ENCODE results near the gene LAMC1. TPM values are rescaled to one million over a fixed set of nuclear protein-coding genes. Genes with fewer than 3 reads are reported as not detected.

Gene LAMC1
- polyA plus RNA-seq, 1 experiment, result 360 TPM

GRCh38 chr1:183110326-183110880 is 87.2 kb downstream of the LAMC1 start:
- no peak for DNase-seq (ENCODE audit: low read depth)
- Histone ChIP-seq H3K27me3 (ENCODE audit: control insufficient read depth, insufficient read depth, low read length) (no peaks in the 10 kb centered on the region), H3K4me3 (ENCODE audit: low read depth, low read length) (no peak overlapping the region), H3K36me3 (ENCODE audit: control insufficient read depth, insufficient read depth, low read length) (peaks cover 8% of the 10 kb centered on the region)
- no peak for TF ChIP-seq CTCF (IDR thresholded peaks at IDR 0.05; ENCODE audit: insufficient read depth, low read depth, low read length)
- ChIA-PET POLR2A (no interaction called here), CTCF (interaction anchor here (1.4 to 1.7 kb wide), 2 partner anchors 125 to 133 kb away, joined by 3 to 5 read pairs; no protein-coding TSS in a partner anchor)

GRCh38 chr1:183114441-183114840 is 91.2 kb downstream of the LAMC1 start:
- Histone ChIP-seq H3K36me3 (ENCODE audit: control insufficient read depth, insufficient read depth, low read length) (peaks cover 14% of the 10 kb centered on the region), H3K4me3 (ENCODE audit: low read depth, low read length) (no peak overlapping the region), H3K27me3 (ENCODE audit: control insufficient read depth, insufficient read depth, low read length) (no peaks in the 10 kb centered on the region)
- no peak for TF ChIP-seq CTCF (IDR thresholded peaks at IDR 0.05; ENCODE audit: insufficient read depth, low read depth, low read length)
- POLR2A ChIA-PET, result no interaction called here
- no peak for DNase-seq (ENCODE audit: low read depth)
- CTCF ChIA-PET, result no interaction called here

GRCh38 chr1:183116416-183116815 is 93.2 kb downstream of the LAMC1 start:
- ChIA-PET CTCF (interaction anchor here (0.7 to 1.1 kb wide), 2 partner anchors 20 to 30 kb away, joined by 3 to 4 read pairs; no protein-coding TSS in a partner anchor), POLR2A (no interaction called here)
- H3K27me3 ChIP-seq (ENCODE audit: control insufficient read depth, insufficient read depth, low read length), result no peaks in the 10 kb centered on the region
- peaks cover 14% of the 10 kb centered on the region for H3K36me3 ChIP-seq (ENCODE audit: control insufficient read depth, insufficient read depth, low read length)
- no peak for DNase-seq (ENCODE audit: low read depth)
- no peak overlapping the region for H3K4me3 ChIP-seq (ENCODE audit: low read depth, low read length)
- no peak for TF ChIP-seq CTCF (IDR thresholded peaks at IDR 0.05; ENCODE audit: insufficient read depth, low read depth, low read length)

GRCh38 chr1:183121609-183122008 is 98.4 kb downstream of the LAMC1 start:
- no peaks in the 10 kb centered on the region for H3K27me3 ChIP-seq (ENCODE audit: control insufficient read depth, insufficient read depth, low read length)
- POLR2A ChIA-PET, result no interaction called here
- CTCF ChIA-PET, result no interaction called here
- peaks cover 39% of the 10 kb centered on the region for H3K36me3 ChIP-seq (ENCODE audit: control insufficient read depth, insufficient read depth, low read length)
- no peak for TF ChIP-seq CTCF (IDR thresholded peaks at IDR 0.05; ENCODE audit: insufficient read depth, low read depth, low read length)
- no peak overlapping the region for H3K4me3 ChIP-seq (ENCODE audit: low read depth, low read length)
- DNase-seq (ENCODE audit: low read depth), result no peak

GRCh38 chr1:183124259-183124658 is 101.0 kb downstream of the LAMC1 start:
- no peak overlapping the region for H3K4me3 ChIP-seq (ENCODE audit: low read depth, low read length)
- no peak for TF ChIP-seq CTCF (IDR thresholded peaks at IDR 0.05; ENCODE audit: insufficient read depth, low read depth, low read length)
- DNase-seq (ENCODE audit: low read depth), result no peak
- H3K36me3 ChIP-seq (ENCODE audit: control insufficient read depth, insufficient read depth, low read length), result peaks cover 36% of the 10 kb centered on the region
- no peaks in the 10 kb centered on the region for H3K27me3 ChIP-seq (ENCODE audit: control insufficient read depth, insufficient read depth, low read length)
- CTCF ChIA-PET, result interaction anchor here (1.2 kb wide), 1 partner anchor 104 kb away, joined by 3 read pairs; no protein-coding TSS in a partner anchor
- POLR2A ChIA-PET, result no interaction called here

All from BJ (cell line).